Activated T-cell treated with anti-CD3 and anti-CD28 coated beads, Interleukin-2, amount 50 U/mL, for 4 hours (primary cell): ENCODE results near the gene TMED10. TPM values are rescaled to one million over a fixed set of nuclear protein-coding genes. Genes with fewer than 3 reads are reported as not detected.
"Not testable (repeated sequence)": the region's sequence is repeated elsewhere in the genome, so short reads cannot be mapped to it uniquely, and the experiment has no call there.

Source experiments
- ATAC-seq, 2 donors: fragments of 200-7000 bp; cut with Tn5 transposase; one replicate each; pipeline ENCODE4 v1.10.0; 2021
- DNase-seq: peaks from one replicate; pipeline ENCODE4 v3.0.0-alpha.2; 2020
- H3K27me3 Mint-ChIP-seq: one replicate; pipeline ENCODE4 v1.8.0; 2021; ENCODE audit warnings: low read depth, mixed read lengths
- H3K36me3 Mint-ChIP-seq: one replicate; pipeline ENCODE4 v1.8.0; 2022; ENCODE audit warnings: mixed read lengths; ENCODE audit not compliant: insufficient read depth
- H3K4me1 Mint-ChIP-seq: one replicate; pipeline ENCODE4 v1.8.0; 2021; ENCODE audit warnings: low read depth, mixed read lengths
- H3K4me3 Mint-ChIP-seq: one replicate; pipeline ENCODE4 v1.8.0; 2021; ENCODE audit warnings: mild to moderate bottlenecking, moderate library complexity, mixed read lengths
- H3K9me3 Mint-ChIP-seq: one replicate; pipeline ENCODE4 v1.8.0; 2021; ENCODE audit warnings: mixed read lengths
- total RNA-seq, 3 donors: library from RNA; stranded (reverse); gene quantifications; one replicate each; pipeline ENCODE4 v1.2.1, GENCODE V29; 2021

The TMED10 gene
- total RNA-seq, 3 donors from 2014 or later: 184 to 196 (median 195) TPM

DNA sequence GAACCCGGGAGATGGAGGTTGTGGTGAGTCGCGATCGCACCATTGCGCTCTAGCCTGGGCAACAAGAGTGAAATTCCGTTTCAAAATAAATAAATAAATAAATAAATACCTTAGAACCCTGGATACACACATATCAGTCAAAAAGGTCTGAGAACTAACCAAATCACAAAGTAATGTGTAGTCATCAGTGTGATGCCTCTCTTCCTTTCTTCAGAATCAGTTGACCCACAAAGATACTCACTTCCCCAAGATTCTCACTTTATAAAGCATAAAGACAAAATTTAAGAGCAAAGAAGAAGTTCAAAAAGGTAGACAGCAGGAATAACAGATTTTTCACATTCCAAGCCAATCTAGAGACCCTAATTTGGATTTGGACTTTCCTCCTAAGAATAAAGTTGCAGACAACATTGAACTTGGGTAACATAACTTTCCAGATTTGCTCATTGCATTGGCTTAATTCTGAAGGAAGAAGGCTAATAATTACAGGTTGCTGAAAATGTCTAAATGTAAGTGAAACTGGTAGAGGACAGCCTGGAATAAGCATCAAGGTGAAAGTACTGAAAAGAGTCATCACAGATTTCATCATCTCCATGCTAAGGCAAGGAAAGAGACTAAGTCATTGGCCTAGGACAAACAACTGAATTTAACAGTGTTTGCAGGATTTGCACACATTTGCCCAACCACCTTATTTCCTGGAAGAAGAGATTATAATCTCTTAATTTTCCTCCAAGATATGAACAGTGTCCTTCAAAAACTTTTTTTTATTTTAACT, 17.4 kb downstream of the TMED10 start:
- ATAC-seq (peak; percentile 62 to 77), DNase-seq (no peak)
- no peak overlapping the region for H3K4me3 Mint-ChIP-seq
- H3K36me3 Mint-ChIP-seq: no peaks in the 10 kb centered on the region
- H3K4me1 Mint-ChIP-seq: peaks cover 59% of the 10 kb centered on the region
- no peaks in the 10 kb centered on the region for H3K9me3 Mint-ChIP-seq
- no peaks in the 10 kb centered on the region for H3K27me3 Mint-ChIP-seq

GRCh38 chr14:75156901-75157300, 19.5 kb downstream of the TMED10 start:
- ATAC-seq (peak; percentile 58 to 79), DNase-seq (no peak)
- H3K27me3 Mint-ChIP-seq: no peaks in the 10 kb centered on the region
- no peaks in the 10 kb centered on the region for H3K9me3 Mint-ChIP-seq
- no peak overlapping the region for H3K4me3 Mint-ChIP-seq
- H3K4me1 Mint-ChIP-seq: peaks cover 58% of the 10 kb centered on the region
- peaks cover 4% of the 10 kb centered on the region for H3K36me3 Mint-ChIP-seq

DNA sequence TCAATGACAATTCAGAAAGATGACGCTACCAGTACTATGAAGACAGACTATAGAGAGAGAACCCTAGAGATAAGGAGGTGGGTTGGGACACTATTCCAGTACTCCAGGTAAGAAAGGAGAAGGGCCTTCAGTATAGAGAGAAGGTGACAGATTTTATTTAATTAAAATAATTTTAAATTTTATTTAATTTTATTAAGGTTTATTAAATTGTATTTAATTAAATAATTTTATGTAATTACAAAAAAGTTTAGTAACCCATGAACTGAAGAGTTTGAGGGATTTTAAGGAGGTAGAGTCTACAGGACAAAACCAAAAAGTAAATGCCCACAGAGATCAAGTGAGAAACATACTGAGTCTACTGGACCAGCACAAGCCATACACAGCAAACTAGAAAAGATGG, 20.3 kb downstream of the TMED10 start:
- Mint-ChIP-seq H3K4me1 (peaks cover 52% of the 10 kb centered on the region), H3K27me3 (no peaks in the 10 kb centered on the region), H3K4me3 (no peak overlapping the region), H3K36me3 (peaks cover 8% of the 10 kb centered on the region), H3K9me3 (no peaks in the 10 kb centered on the region)
- no peak for DNase-seq
- no peak for ATAC-seq

GRCh38 chr14:75155169-75155568, 21.2 kb downstream of the TMED10 start:
- Mint-ChIP-seq H3K36me3 (peaks cover 8% of the 10 kb centered on the region), H3K27me3 (no peaks in the 10 kb centered on the region), H3K4me3 (no peak overlapping the region), H3K4me1 (peaks cover 44% of the 10 kb centered on the region), H3K9me3 (no peaks in the 10 kb centered on the region)
- no peak for DNase-seq
- peak in 1 of 2 donors; percentile 32 for ATAC-seq

DNA sequence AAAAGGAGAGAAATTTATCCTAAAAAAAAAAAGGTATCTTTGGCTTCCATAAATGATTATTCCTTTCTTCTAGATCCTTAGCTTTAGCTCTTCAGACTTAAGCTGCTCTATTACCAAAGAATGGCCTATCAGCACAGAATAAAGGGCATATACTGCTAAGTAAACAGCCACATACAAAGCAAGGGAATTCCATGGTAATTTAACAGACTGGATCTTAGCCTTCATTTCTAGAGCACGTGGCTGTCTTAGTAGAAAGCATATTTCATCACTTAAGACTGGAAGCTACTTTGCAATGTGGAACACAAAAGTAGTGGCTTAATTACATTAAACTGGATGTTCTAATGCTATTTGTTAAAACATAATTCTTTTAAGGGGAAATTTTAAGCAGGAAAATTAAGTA, 23.1 kb downstream of the TMED10 start:
- Mint-ChIP-seq H3K4me1 (peaks cover 38% of the 10 kb centered on the region), H3K36me3 (peaks cover 18% of the 10 kb centered on the region), H3K9me3 (no peaks in the 10 kb centered on the region), H3K4me3 (no peak overlapping the region), H3K27me3 (no peaks in the 10 kb centered on the region)
- ATAC-seq (no peak), DNase-seq (no peak)

DNA sequence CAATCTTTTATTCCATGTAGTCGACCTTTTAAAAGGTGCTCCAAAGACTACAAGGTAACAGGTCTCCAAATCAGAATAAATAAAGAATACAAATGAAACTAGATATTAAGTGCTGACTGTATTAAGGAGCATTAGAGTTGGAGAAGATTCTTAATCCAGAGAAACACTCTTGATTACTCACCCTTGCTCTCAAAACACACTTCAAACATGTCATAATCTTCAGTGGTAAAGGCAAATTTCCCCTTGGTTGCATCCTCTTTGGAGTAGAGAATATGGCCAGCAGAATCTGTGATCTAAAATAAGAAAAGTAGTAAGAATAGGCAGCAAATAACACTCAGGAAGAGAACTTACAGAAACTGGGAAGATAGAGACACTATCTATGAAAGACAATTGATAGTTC, 24.6 kb downstream of the TMED10 start:
- H3K4me1 Mint-ChIP-seq: peaks cover 40% of the 10 kb centered on the region
- no peak for DNase-seq
- no peaks in the 10 kb centered on the region for H3K9me3 Mint-ChIP-seq
- H3K27me3 Mint-ChIP-seq: no peaks in the 10 kb centered on the region
- peaks cover 20% of the 10 kb centered on the region for H3K36me3 Mint-ChIP-seq
- H3K4me3 Mint-ChIP-seq: no peak overlapping the region
- ATAC-seq: no peak

DNA sequence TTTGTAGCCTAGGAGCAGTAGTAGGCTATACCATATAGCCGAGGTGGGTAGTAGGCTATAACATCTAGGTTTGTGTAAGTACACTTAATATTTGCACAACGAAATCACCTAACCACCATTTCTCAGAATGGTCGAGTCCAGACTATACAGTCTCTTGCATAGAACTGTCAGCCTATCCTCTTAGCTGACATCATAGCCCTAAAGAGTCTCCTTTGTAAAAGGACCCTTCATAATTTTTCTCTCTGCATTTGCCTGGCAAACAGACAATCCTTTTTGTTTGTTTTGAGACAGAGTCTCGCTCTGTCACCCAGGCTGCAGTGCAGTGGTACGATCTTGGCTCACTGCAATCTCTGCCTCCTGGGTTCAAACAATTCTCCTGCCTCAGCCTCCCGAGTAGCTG, 25.8 kb downstream of the TMED10 start:
- not testable (repeated sequence) for H3K27me3 Mint-ChIP-seq, ATAC-seq, H3K9me3 Mint-ChIP-seq, H3K4me3 Mint-ChIP-seq, DNase-seq
- Mint-ChIP-seq H3K36me3 (peaks cover 29% of the 10 kb centered on the region), H3K4me1 (peaks cover 39% of the 10 kb centered on the region)

- Mint-ChIP-seq H3K36me3 (peaks cover 29% of the 10 kb centered on the region), H3K9me3 (no peaks in the 10 kb centered on the region), H3K4me1 (peaks cover 37% of the 10 kb centered on the region), H3K4me3 (no peak overlapping the region), H3K27me3 (no peaks in the 10 kb centered on the region)
- DNase-seq (no peak), ATAC-seq (no peak)
Measured at GRCh38 chr14:75150150-75150549, 26.3 kb downstream of the TMED10 start.

- H3K4me1 Mint-ChIP-seq: peaks cover 58% of the 10 kb centered on the region
- no peaks in the 10 kb centered on the region for H3K9me3 Mint-ChIP-seq
- peak in 1 of 2 donors; percentile 41 for ATAC-seq
- DNase-seq: no peak
- H3K4me3 Mint-ChIP-seq: no peak overlapping the region
- no peaks in the 10 kb centered on the region for H3K27me3 Mint-ChIP-seq
- H3K36me3 Mint-ChIP-seq: peaks cover 34% of the 10 kb centered on the region
Measured at GRCh38 chr14:75147423-75148071, 28.9 kb downstream of the TMED10 start.

DNA sequence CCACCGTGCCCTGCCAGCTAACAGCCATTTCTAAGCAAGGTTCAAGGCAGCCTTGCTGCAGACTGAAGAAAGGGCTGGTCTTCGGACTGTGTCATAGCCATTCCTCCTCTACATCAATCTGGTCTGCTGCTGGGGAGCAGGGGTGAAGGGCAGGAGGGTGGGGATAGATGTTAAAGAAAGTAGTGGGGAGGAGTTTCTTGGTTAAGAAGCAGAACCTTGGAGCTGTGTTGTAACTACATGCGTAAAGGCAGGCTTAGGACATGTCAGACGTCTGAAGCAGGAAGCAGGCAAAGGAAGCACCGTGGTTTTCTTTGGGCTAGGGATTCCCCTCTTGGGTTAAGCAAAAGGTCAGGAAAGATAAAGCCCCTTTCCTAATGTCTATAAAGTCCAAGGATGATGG, 31.5 kb downstream of the TMED10 start:
- peaks cover 25% of the 10 kb centered on the region for H3K36me3 Mint-ChIP-seq
- H3K27me3 Mint-ChIP-seq: no peaks in the 10 kb centered on the region
- peaks cover 72% of the 10 kb centered on the region for H3K4me1 Mint-ChIP-seq
- H3K4me3 Mint-ChIP-seq: no peak overlapping the region
- DNase-seq (no peak), ATAC-seq (no peak)
- H3K9me3 Mint-ChIP-seq: no peaks in the 10 kb centered on the region

DNA sequence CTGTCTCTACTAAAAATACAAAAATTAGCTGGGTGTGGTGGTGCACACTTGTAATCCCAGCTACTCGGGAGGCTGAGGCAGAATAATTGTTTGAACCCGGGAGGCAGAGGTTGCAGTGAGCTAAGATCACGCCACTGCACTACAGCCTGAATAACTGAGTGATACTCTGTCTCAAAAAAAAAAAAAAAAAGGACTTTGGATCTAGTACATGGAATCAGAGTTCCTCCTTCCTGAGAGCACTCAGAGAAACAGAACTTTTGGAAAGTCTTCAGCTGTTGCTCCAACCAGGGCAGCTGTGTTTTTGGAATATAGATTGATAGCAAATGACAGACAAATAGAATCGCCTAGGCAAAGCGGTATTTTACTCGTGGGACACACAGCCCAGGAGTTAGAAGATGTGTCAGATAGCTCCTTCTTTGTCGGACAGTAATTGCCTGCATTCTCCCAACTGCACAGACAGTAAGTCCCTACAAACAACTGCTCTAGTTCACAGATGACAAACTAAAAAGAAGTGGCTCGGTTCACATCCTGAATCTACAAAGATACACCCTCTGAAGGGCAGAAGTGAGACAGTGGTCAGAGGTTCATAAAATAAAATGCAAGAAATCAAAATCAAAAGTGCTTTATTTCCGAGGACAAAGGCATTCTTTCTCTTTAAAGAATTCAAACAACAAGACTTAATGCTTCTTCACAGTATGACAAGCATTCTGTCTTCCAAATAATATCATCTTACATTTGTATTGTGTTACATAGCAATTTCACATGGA, 32.5 kb downstream of the TMED10 start:
- no peak for ATAC-seq
- Mint-ChIP-seq H3K4me3 (no peak overlapping the region), H3K4me1 (peaks cover 77% of the 10 kb centered on the region)

DNA sequence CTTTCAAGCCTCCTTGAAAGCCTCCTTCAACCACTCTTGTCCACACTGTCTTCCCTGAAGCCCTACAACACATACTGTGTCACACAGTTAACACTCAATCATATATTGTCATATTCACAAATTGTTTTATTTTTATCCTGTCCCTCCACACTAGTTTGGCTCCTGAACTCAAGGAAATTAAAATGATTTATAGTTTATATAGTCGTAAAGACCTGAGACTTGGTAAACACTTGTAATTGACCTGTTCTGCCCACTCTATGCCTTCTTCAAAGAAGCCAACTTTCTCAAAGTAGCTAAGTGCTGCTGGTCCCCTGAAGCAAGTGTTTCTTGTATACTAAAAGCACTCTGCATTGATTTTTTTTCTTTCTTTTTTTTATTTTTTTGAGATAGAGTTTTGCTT, 33.9 kb downstream of the TMED10 start:
- H3K27me3 Mint-ChIP-seq: no peaks in the 10 kb centered on the region
- H3K4me3 Mint-ChIP-seq: no peak overlapping the region
- no peak for DNase-seq
- H3K4me1 Mint-ChIP-seq: peaks cover 80% of the 10 kb centered on the region
- peaks cover 16% of the 10 kb centered on the region for H3K36me3 Mint-ChIP-seq
- H3K9me3 Mint-ChIP-seq: no peaks in the 10 kb centered on the region
- no peak for ATAC-seq

More for the DNA sequence above, 32.5 kb downstream of the TMED10 start:
- no peaks in the 10 kb centered on the region for H3K9me3 Mint-ChIP-seq
- H3K27me3 Mint-ChIP-seq: no peaks in the 10 kb centered on the region
- peaks cover 19% of the 10 kb centered on the region for H3K36me3 Mint-ChIP-seq
- no peak for DNase-seq

DNA sequence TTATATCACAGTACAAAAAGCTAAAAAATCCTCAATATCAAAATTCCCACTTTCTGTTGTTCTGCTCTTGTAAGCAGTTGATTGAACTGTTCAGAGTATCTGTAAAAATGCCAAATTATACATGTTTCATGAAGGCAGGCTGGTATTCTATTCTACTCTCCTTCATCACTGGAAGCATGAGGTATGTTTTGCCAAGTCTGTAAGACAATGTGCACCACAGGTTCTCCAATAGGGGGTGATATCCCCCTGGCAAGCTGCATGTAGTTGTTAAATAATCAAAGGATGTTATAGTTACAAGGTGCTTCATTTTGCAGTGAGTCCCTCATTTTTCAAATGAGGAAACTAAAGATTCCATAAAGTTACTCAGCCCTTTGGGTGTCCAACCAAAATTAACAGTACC, 34.4 kb downstream of the TMED10 start:
- peak; percentile 46 to 66 for ATAC-seq
- no peak for DNase-seq
- Mint-ChIP-seq H3K4me3 (no peak overlapping the region), H3K36me3 (peaks cover 16% of the 10 kb centered on the region), H3K27me3 (no peaks in the 10 kb centered on the region), H3K9me3 (no peaks in the 10 kb centered on the region), H3K4me1 (peaks cover 76% of the 10 kb centered on the region)

DNA sequence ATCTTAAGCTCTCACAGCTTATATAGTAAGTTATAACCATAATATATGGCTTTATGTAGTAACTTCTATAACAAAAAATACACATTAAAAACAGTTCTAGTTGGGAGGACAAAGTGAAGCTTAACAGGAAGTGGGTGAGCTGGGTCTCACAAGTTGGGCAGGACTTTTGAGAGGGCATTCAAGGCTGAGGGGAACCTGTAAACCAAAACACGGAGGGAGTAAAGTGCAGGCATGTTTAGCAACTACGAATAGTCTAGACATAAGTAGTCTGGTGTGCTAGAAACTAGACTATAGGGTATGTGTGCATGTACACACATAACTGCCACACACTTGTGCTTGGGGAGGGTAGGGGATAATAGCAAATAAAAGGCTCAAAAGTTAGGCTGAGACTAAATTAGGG, 35.4 kb downstream of the TMED10 start:
- peaks cover 69% of the 10 kb centered on the region for H3K4me1 Mint-ChIP-seq
- H3K36me3 Mint-ChIP-seq: peaks cover 10% of the 10 kb centered on the region
- H3K4me3 Mint-ChIP-seq: no peak overlapping the region
- no peaks in the 10 kb centered on the region for H3K27me3 Mint-ChIP-seq
- DNase-seq (no peak), ATAC-seq (no peak)
- no peaks in the 10 kb centered on the region for H3K9me3 Mint-ChIP-seq
